Stimulated activated CD4-positive, alpha-beta T cell treated with anti-CD3 and anti-CD28 coated beads, Interleukin-4, amount 100 ng/mL, for 4 hours (primary cell): Measurements from ENCODE around the gene MAEA.

Experiments
- DNase-seq, 2 experiments: peaks; one replicate each; pipeline ENCODE4 v3.0.0-alpha.2; 2020

MAEA gene

GRCh38 chr4:1289207-1290164 is at the start of gene MAEA:
MAEA (plus strand) TSS chr4:1289891; CDS start chr4:1289914, 23 bp downstream.
- peak; percentile 95 to 97 for DNase-seq

- DNase-seq = no peak
These were observed 49.8 kb upstream of the MAEA start for GRCh38 chr4:1239950-1240307.

GRCh38 chr4:1240721-1241465 is 48.8 kb upstream of the MAEA start:
- no peak for DNase-seq

GRCh38 chr4:1241466-1241935 is 48.2 kb upstream of the MAEA start:
- no peak for DNase-seq

GRCh38 chr4:1241936-1242505 is 47.7 kb upstream of the MAEA start:
- DNase-seq = no peak

- no peak for DNase-seq
These were observed 46.9 kb upstream of the MAEA start for GRCh38 chr4:1242506-1243450.

GRCh38 chr4:1243451-1244080 is 46.1 kb upstream of the MAEA start:
- no peak for DNase-seq

GRCh38 chr4:1244081-1244977 is 45.4 kb upstream of the MAEA start:
- DNase-seq = no peak

- no peak for DNase-seq
These were observed 44.7 kb upstream of the MAEA start for GRCh38 chr4:1244978-1245471.

- no peak for DNase-seq
These were observed 44.1 kb upstream of the MAEA start for GRCh38 chr4:1245481-1246051.

GRCh38 chr4:1246111-1246881 is 43.4 kb upstream of the MAEA start:
- no peak for DNase-seq

GRCh38 chr4:1246901-1247863 is 42.5 kb upstream of the MAEA start:
- no peak for DNase-seq

- DNase-seq = no peak
These were observed 41.8 kb upstream of the MAEA start for GRCh38 chr4:1247864-1248244.

GRCh38 chr4:1248245-1249147 is 41.2 kb upstream of the MAEA start, which contains the start of gene CTBP1:
CTBP1 (minus strand) TSS chr4:1249130; CDS start chr4:1241331, 7,799 bp downstream.
- DNase-seq = peak; percentile 77 to 85

- peak; percentile 82 to 85 for DNase-seq
These were observed 40.5 kb upstream of the MAEA start for GRCh38 chr4:1249148-1249730.

- peak; percentile 49 to 52 for DNase-seq
These were observed 39.8 kb upstream of the MAEA start for GRCh38 chr4:1249731-1250526.
